Fibroblast of villous mesenchyme (primary cell): ENCODE data around the gene CYP8B1. TPM values are rescaled to one million over a fixed set of nuclear protein-coding genes. Genes with fewer than 3 reads are reported as not detected.

Source experiments
- DNase-seq: peaks from one replicate; pipeline ENCODE4 v3.0.0-alpha.2; 2010; ENCODE audit warnings: low read depth
- H3K4me3 ChIP-seq: 2 replicates; pipeline ENCODE4 v1.5.1; 2011; ENCODE audit warnings: low read depth, mild to moderate bottlenecking, low read length
- CTCF ChIP-seq: IDR thresholded peaks from 2 replicates; pipeline ENCODE4 v1.5.1; 2012; ENCODE audit warnings: low read depth, mild to moderate bottlenecking, low read length; ENCODE audit not compliant: insufficient read depth
- total RNA-seq: library from RNA; depleted of rRNA; stranded (reverse); fragments of >200 nt; gene quantifications from 2 replicates; pipeline ENCODE4 v1.2.3, GENCODE V29; 2012

Gene CYP8B1
- total RNA-seq, 1 donor, result not detected

GRCh38 chr3:42855219-42855546 lies 20.5 kb downstream of the CYP8B1 start:
- no peak overlapping the region for H3K4me3 ChIP-seq
- TF ChIP-seq CTCF, result no peak
- no peak for DNase-seq

DNA sequence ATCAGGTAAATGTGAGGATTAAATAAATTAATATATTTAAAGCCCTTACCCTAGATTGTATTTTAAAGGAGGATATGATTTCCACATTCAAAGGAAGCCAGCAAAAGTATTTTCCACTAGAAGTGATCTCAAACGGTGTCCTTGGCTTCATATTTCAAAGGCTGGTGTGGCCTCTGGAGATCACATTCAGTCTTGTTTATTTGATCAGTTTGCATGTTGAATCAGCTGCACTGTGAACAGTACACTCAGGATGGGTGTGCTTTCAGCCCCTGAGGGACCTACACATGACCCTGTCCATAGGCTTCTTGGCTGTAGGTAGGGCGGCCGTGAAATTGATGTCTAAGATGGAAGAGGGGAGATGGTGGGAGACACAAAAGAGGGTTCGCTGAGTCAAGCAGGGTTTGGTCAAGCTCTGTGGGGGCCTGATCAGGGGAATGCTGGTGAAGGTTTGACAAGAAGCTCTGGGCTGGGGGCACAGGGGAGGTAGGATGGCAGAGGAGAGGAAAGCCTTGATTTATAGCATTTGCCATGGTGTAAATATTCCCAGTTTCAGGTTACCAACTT lies 21.9 kb downstream of the CYP8B1 start:
- H3K4me3 ChIP-seq, result no peak overlapping the region
- no peak for TF ChIP-seq CTCF
- DNase-seq, result no peak

- H3K4me3 ChIP-seq, result no peak overlapping the region
- no peak for TF ChIP-seq CTCF
- DNase-seq, result no peak
Observed at GRCh38 chr3:42853056-42853455, 22.6 kb downstream of the CYP8B1 start.

GRCh38 chr3:42852441-42852840 lies 23.2 kb downstream of the CYP8B1 start:
- DNase-seq, result no peak
- TF ChIP-seq CTCF, result no peak
- no peak overlapping the region for H3K4me3 ChIP-seq

DNA sequence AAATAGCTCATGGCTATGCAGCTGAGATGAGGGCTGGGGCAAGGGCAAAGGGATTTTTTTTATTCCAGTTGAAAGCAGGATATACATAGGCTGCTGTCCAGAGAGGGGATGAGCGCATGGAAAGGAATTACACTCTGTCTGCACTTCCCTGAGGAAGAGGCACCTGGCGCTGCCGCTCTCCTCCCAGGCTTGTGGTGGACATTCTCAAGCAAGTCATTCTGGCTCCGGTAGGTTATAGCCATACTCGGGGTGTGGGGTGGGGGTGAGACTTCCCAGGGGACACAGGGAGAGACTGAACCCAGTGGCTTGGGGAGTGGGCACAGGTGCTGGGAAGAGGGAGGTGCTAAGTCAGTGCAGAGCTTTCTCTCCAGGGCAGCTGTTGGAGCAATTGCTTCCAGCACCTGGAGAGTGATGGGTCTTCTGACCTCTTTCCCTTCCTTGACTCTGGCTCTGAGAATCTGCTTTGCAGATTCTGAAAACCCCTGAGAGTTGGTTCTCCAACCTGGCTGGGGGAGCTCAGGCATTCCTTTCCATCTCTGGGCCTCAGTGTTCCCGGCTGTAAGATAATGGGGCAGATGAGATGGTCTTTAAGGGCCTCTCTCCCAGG lies 24.3 kb downstream of the CYP8B1 start:
- H3K4me3 ChIP-seq, result no peak overlapping the region
- no peak for DNase-seq
- TF ChIP-seq CTCF, result no peak

GRCh38 chr3:42850263-42850662 lies 25.4 kb downstream of the CYP8B1 start:
- H3K4me3 ChIP-seq, result no peak overlapping the region
- no peak for DNase-seq
- TF ChIP-seq CTCF, result no peak

- DNase-seq, result no peak
- no peak overlapping the region for H3K4me3 ChIP-seq
- no peak for TF ChIP-seq CTCF
Observed at GRCh38 chr3:42849017-42849416, 26.7 kb downstream of the CYP8B1 start.
